ENCODE measurements around the gene GPR135. TPM values are rescaled to one million over a fixed set of nuclear protein-coding genes. Genes with fewer than 3 reads are reported as not detected.
"Not testable (repeated sequence)": the region's sequence is repeated elsewhere in the genome, so short reads cannot be mapped to it uniquely, and the experiment has no call there.

The GPR135 gene
- total RNA-seq, 2 donors from 2014 or later = 0.74 to 1.1 TPM

DNA sequence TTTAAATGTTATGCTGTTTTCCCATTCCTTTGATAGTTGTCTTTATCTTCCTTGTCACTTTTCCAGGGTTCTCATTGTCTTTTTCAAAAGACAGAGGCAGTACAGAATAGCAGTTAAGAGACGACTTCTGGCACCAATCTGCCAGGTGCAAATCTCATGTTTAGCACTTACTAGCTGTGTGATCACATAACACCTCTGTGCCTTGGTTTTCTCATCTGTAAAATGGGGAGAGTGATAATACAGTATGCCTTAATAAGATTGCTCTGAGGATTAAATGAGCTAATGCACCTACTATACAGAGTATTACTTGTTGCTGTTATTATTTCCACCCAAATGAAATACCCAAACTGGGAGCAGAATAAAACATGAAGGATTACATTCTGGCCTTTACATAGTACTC is 4.8 kb downstream of the GPR135 start:
- H3K36me3 Mint-ChIP-seq (ENCODE audit: insufficient read depth in 2 of 2) = peaks cover 0 to 6% of the 10 kb centered on the region in 2 donors
- peaks cover 11% of the 10 kb centered on the region for H3K4me1 Mint-ChIP-seq (ENCODE audit: low read depth)
- no peaks in the 10 kb centered on the region for H3K9me3 Mint-ChIP-seq
- no peak overlapping the region for H3K27ac Mint-ChIP-seq
- peaks cover 18% of the 10 kb centered on the region for H3K27me3 Mint-ChIP-seq (ENCODE audit: low read depth)
- ATAC-seq (replicated peaks in 1 of 2) (no peak), DNase-seq (no peak)
- no peak overlapping the region for H3K4me3 Mint-ChIP-seq

- DNase-seq = no peak
- H3K27ac Mint-ChIP-seq = no peak overlapping the region
- no peak for ATAC-seq (replicated peaks in 1 of 2)
- no peak overlapping the region for H3K4me3 Mint-ChIP-seq
- H3K4me1 Mint-ChIP-seq (ENCODE audit: low read depth) = peaks cover 2% of the 10 kb centered on the region
- peaks cover under 1 to 4% of the 10 kb centered on the region in 2 donors for H3K36me3 Mint-ChIP-seq (ENCODE audit: insufficient read depth in 2 of 2)
- H3K27me3 Mint-ChIP-seq (ENCODE audit: low read depth) = peaks cover 14% of the 10 kb centered on the region
- H3K9me3 Mint-ChIP-seq = no peaks in the 10 kb centered on the region
Measured at GRCh38 chr14:59458486-59458885, 6.7 kb downstream of the GPR135 start.

DNA sequence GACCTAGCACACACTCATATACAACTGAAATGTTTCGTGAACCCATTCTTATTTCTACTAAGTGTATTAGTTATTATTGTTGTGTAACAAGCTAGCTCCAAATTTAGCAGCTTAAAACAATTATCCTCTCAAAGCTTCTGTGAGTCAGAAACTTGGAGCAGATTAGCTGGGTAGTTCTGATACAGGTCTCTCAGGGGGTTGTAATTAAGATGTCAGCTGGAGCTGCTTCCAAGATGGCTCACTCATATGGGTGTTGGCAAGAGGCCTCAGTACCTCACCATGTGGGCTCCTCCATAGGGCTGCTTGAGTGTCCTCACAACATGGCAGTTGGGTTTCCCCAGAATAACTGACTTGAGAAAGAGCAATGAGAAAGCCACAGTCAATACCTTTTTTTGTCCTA is 9.8 kb downstream of the GPR135 start:
- Mint-ChIP-seq H3K36me3 (ENCODE audit: insufficient read depth in 2 of 2) (peaks cover 2 to 5% of the 10 kb centered on the region in 2 donors), H3K27ac (no peak overlapping the region), H3K4me3 (no peak overlapping the region)

DNA sequence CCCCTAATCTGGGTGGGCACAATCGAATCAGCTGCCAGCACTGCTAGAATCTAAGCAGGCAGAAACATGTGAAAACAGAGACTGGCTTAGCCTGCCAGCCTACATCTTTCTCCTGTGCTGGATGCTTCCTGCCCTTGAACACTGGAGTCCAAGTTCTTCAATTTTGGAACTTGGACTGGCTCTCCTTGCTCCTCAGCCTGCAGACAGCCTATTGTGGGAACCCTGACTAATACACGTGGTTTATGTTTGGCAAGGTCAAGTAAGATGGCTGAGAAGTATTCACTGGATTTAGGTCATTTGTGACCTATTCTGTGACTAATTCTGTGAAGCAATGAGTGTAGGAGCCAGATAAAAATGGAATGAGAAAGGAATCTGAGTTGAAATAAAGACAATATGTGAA is 11.0 kb downstream of the GPR135 start:
- no peak overlapping the region for H3K4me3 Mint-ChIP-seq

More for the DNA sequence above, 9.8 kb downstream of the GPR135 start:
- H3K4me1 Mint-ChIP-seq (ENCODE audit: low read depth) = no peaks in the 10 kb centered on the region
- ATAC-seq (replicated peaks in 1 of 2) (no peak), DNase-seq (no peak)
- H3K27me3 Mint-ChIP-seq (ENCODE audit: low read depth) = peaks cover 7% of the 10 kb centered on the region
- no peaks in the 10 kb centered on the region for H3K9me3 Mint-ChIP-seq

DNA sequence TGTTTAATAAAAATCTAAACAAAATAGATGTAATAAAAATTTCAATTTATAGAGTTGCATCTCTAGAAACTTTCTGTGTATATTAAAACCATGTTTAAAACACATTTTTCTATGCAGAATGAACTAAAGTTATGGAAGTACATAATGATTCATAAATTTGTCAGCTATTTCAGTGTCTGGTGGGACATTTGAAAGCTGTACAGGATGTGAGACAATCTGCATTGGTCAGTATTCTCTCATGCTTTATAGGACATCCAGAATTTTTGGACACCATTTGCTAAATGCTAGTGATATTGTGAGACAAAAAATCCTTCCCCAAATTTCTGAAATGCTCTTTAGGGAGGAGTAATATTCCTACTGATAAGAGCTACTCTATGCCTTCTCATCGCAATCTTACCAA is 13.3 kb downstream of the GPR135 start:
- Mint-ChIP-seq H3K4me1 (ENCODE audit: low read depth) (no peaks in the 10 kb centered on the region), H3K27me3 (ENCODE audit: low read depth) (no peaks in the 10 kb centered on the region), H3K9me3 (no peaks in the 10 kb centered on the region), H3K36me3 (ENCODE audit: insufficient read depth in 2 of 2) (peaks cover 2% of the 10 kb centered on the region in 2 donors), H3K4me3 (no peak overlapping the region), H3K27ac (no peak overlapping the region)
- ATAC-seq (replicated peaks in 1 of 2) (no peak), DNase-seq (no peak)

More for the DNA sequence above, 11.0 kb downstream of the GPR135 start:
- no peak for DNase-seq
- H3K4me1 Mint-ChIP-seq (ENCODE audit: low read depth) = no peaks in the 10 kb centered on the region
- no peak for ATAC-seq (replicated peaks in 1 of 2)
- no peak overlapping the region for H3K27ac Mint-ChIP-seq
- peaks cover 2 to 5% of the 10 kb centered on the region in 2 donors for H3K36me3 Mint-ChIP-seq (ENCODE audit: insufficient read depth in 2 of 2)
- H3K9me3 Mint-ChIP-seq = no peaks in the 10 kb centered on the region
- H3K27me3 Mint-ChIP-seq (ENCODE audit: low read depth) = no peaks in the 10 kb centered on the region

DNA sequence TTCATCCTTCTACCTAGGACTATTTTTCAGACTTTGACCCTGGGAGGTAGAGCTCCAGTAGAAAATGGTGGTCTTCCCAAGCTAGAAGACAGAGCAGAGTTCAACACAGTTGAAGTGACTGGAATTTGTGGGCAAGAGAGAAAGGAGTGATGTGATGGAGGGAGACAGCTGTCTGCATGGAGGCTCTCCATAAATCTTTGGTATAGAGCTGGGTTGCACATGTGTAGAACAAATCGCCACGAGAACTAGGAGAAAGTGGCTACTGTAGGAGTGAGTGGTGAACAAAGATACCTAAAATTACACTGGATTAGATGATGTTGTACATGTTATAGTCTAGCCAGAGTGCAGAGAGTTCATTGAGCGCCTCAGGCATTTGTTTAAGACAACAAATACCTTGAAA is 14.5 kb downstream of the GPR135 start:
- Mint-ChIP-seq H3K4me3 (no peak overlapping the region), H3K27ac (no peak overlapping the region), H3K9me3 (no peaks in the 10 kb centered on the region), H3K4me1 (ENCODE audit: low read depth) (no peaks in the 10 kb centered on the region), H3K36me3 (ENCODE audit: insufficient read depth in 2 of 2) (peaks cover 2% of the 10 kb centered on the region in 2 donors), H3K27me3 (ENCODE audit: low read depth) (no peaks in the 10 kb centered on the region)
- no peak for ATAC-seq (replicated peaks in 1 of 2)
- no peak for DNase-seq

GRCh38 chr14:59448673-59449072 is 16.5 kb downstream of the GPR135 start:
- H3K9me3 Mint-ChIP-seq; H3K27me3 Mint-ChIP-seq (ENCODE audit: low read depth); H3K36me3 Mint-ChIP-seq (ENCODE audit: insufficient read depth in 2 of 2); DNase-seq; ATAC-seq (replicated peaks in 1 of 2); H3K27ac Mint-ChIP-seq; H3K4me3 Mint-ChIP-seq; H3K4me1 Mint-ChIP-seq (ENCODE audit: low read depth): not testable (repeated sequence)

DNA sequence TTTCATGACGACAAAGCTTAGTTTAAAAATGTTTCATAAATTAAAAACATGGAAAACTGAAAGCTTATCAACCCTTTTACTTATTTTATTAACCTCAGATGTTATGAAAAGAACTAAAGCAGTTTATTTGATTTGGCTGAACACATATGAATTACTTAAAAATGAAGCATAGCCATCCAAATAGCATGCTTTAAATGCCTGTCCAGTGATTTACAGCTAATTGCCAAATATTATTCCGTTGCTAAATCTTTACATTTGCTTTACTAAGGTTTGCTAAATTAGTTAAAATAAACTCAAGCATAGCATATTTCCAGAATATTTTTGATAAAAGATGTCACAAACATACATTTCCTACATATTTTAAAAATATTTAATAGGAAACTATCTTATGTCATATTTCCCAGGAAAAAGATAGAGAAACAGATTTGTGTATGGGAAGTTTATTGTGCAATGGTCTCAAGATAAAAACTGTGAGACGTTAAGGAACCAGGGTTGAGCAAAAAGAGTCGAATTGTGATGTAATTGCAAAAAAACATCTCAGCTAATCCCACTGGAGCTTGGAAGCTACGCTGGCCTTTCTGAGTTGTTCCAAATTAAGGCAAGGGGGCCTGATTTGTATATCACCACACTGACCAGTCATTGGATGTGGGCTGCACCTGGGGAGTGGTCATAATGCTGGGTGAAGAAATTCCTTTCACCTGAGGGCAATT is 25.8 kb downstream of the GPR135 start:
- Mint-ChIP-seq H3K27me3 (ENCODE audit: low read depth) (no peaks in the 10 kb centered on the region), H3K4me1 (ENCODE audit: low read depth) (no peaks in the 10 kb centered on the region), H3K4me3 (no peak overlapping the region), H3K9me3 (no peaks in the 10 kb centered on the region), H3K27ac (no peak overlapping the region), H3K36me3 (ENCODE audit: insufficient read depth in 2 of 2) (no peaks in the 10 kb centered on the region)
- ATAC-seq (replicated peaks in 1 of 2) = no peak
- DNase-seq = no peak

GRCh38 chr14:59438195-59438647 is 27.0 kb downstream of the GPR135 start:
- no peak overlapping the region for H3K4me3 Mint-ChIP-seq
- H3K9me3 Mint-ChIP-seq = no peaks in the 10 kb centered on the region
- no peaks in the 10 kb centered on the region for H3K27me3 Mint-ChIP-seq (ENCODE audit: low read depth)
- no peaks in the 10 kb centered on the region for H3K36me3 Mint-ChIP-seq (ENCODE audit: insufficient read depth in 2 of 2)
- H3K4me1 Mint-ChIP-seq (ENCODE audit: low read depth) = no peaks in the 10 kb centered on the region
- no peak for ATAC-seq (replicated peaks in 1 of 2)
- no peak for DNase-seq
- no peak overlapping the region for H3K27ac Mint-ChIP-seq

- Mint-ChIP-seq H3K36me3 (ENCODE audit: insufficient read depth in 2 of 2) (no peaks in the 10 kb centered on the region), H3K9me3 (no peaks in the 10 kb centered on the region), H3K4me3 (no peak overlapping the region), H3K4me1 (ENCODE audit: low read depth) (no peaks in the 10 kb centered on the region), H3K27me3 (ENCODE audit: low read depth) (no peaks in the 10 kb centered on the region), H3K27ac (no peak overlapping the region)
- no peak for DNase-seq
- ATAC-seq (replicated peaks in 1 of 2) = no peak
Measured at GRCh38 chr14:59435987-59436386, 29.2 kb downstream of the GPR135 start.

DNA sequence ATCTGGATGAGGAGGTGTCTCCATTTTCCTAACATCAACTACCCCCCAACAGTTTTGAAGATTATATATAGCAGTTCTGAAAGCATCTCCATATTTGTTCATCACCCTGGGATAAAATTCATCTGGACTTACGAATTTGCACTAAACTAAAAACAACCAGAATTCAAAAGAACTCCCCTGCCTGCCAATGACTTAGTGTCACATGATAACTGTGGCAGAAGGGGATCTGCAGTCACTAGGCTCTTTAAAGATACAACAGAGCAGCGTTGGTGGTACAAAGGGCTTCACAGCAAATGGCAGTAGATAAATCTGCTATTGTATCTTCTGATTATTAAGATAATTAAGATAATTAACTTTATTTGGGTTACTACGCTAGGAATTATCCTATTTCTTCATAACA is 30.1 kb downstream of the GPR135 start:
- Mint-ChIP-seq H3K27me3 (ENCODE audit: low read depth) (no peaks in the 10 kb centered on the region), H3K27ac (no peak overlapping the region), H3K4me1 (ENCODE audit: low read depth) (no peaks in the 10 kb centered on the region), H3K4me3 (no peak overlapping the region), H3K9me3 (no peaks in the 10 kb centered on the region), H3K36me3 (ENCODE audit: insufficient read depth in 2 of 2) (no peaks in the 10 kb centered on the region)
- ATAC-seq (replicated peaks in 1 of 2) = no peak
- no peak for DNase-seq

DNA sequence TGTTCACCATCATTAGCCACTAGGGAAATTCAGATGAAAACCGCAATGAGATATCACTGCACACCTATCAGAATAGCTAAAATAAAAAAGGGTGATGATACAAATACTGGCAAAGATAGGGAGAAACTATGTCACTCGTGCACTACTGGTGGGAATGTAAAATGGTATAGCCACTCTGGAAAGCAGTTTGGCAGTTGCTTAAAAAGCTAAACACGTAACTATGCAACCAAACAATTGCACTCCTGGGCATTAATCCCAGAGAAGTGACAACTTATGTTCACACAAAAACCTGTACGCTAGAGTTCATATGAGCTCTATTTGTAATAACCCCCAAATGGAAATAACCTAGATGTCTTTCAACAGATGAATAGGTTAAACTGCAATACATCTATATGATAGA is 35.4 kb downstream of the GPR135 start:
- no peak overlapping the region for H3K27ac Mint-ChIP-seq
- H3K4me3 Mint-ChIP-seq = no peak overlapping the region
- DNase-seq (no peak), ATAC-seq (replicated peaks in 1 of 2) (no peak)
- H3K36me3 Mint-ChIP-seq (ENCODE audit: insufficient read depth in 2 of 2) = no peaks in the 10 kb centered on the region
- H3K9me3 Mint-ChIP-seq = no peaks in the 10 kb centered on the region
- H3K27me3 Mint-ChIP-seq (ENCODE audit: low read depth) = peaks cover 4% of the 10 kb centered on the region
- H3K4me1 Mint-ChIP-seq (ENCODE audit: low read depth) = no peaks in the 10 kb centered on the region

DNA sequence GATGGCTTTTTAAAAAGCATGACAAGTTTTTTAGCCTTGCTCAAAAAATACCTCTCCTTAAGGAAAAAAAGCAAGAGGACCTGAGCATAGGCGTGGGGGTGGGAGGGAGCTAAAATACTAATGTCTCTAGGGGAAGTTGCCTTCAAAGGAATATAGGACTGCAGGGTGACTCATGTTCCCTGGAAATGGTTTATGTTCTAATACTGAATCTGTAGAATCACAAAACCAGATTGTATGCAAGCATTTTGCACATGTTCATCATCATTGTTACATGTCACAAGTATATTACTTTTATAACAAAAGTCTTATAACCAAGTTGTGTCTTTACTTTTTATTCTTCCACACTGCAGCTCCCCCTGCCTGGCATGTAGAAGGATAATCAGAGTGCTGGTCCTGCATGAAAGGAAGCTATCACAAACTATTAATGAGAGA is 36.6 kb downstream of the GPR135 start:
- Mint-ChIP-seq H3K36me3 (ENCODE audit: insufficient read depth in 2 of 2) (no peaks in the 10 kb centered on the region), H3K4me1 (ENCODE audit: low read depth) (no peaks in the 10 kb centered on the region), H3K27me3 (ENCODE audit: low read depth) (peaks cover 7% of the 10 kb centered on the region), H3K9me3 (no peaks in the 10 kb centered on the region), H3K4me3 (no peak overlapping the region), H3K27ac (no peak overlapping the region)
- DNase-seq (no peak), ATAC-seq (replicated peaks in 1 of 2) (peak in 1 of 2 donors; percentile 9)

All from activated T-cell treated with anti-CD3 and anti-CD28 coated beads, Interleukin-2, amount 50 U/mL, for 72 hours (primary cell).